WI38 (cell line): ENCODE results near the gene TNRC6B.

Source experiments
- H3K4me3 ChIP-seq: 2 replicates; pipeline ENCODE4 v1.5.1; 2011; ENCODE audit warnings: low read depth, mild to moderate bottlenecking, control low read depth, low read length
- TF ChIP-seq, protein P1 (sequence below): IDR thresholded peaks from 2 replicates; pipeline ENCODE4 v1.5.1; 2012; ENCODE audit warnings: low read depth, mild to moderate bottlenecking, control low read depth, low read length

The TNRC6B gene

DNA sequence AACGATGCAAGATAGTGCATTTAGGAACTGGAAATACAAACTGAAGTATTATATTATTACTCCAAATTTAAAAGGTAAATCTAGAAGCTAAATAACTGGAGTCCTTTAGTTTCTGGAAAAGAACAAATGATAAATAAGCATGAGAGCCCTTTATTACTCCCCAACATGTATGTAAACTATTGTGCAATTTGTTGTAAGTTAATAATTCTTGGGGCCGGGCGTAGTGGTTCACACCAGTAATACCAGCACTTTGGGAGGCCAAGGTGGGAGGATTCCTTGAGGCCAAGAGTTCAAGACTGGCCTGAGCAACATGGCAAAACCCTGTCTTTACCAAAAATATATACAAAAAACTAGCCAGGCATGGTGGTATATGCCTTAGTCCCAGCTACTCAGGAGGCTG, 203.7 kb downstream of the TNRC6B start:
- TF ChIP-seq, protein P1, sequence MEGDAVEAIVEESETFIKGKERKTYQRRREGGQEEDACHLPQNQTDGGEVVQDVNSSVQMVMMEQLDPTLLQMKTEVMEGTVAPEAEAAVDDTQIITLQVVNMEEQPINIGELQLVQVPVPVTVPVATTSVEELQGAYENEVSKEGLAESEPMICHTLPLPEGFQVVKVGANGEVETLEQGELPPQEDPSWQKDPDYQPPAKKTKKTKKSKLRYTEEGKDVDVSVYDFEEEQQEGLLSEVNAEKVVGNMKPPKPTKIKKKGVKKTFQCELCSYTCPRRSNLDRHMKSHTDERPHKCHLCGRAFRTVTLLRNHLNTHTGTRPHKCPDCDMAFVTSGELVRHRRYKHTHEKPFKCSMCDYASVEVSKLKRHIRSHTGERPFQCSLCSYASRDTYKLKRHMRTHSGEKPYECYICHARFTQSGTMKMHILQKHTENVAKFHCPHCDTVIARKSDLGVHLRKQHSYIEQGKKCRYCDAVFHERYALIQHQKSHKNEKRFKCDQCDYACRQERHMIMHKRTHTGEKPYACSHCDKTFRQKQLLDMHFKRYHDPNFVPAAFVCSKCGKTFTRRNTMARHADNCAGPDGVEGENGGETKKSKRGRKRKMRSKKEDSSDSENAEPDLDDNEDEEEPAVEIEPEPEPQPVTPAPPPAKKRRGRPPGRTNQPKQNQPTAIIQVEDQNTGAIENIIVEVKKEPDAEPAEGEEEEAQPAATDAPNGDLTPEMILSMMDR: no peak
- H3K4me3 ChIP-seq: no peak overlapping the region

DNA sequence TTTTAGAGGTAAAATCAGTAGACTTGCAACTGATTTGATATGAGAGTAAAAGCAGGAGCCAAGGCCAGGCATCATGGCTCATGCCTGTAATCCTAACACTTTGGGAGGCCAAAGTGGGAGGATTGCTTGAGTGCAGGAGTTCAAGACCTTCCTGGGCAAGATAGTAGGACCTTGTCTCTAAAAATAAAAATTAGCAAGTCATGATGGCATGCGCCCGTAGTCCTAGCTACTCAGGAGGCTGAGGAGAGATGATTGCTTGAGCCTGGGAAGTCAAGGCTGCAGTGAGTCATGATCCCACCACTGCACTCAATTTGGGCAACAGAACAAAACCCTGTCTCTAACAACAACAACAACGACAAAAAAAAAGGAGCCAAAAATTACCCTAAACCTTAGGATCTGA, 206.2 kb downstream of the TNRC6B start:
- TF ChIP-seq, protein P1: no peak
- H3K4me3 ChIP-seq: no peak overlapping the region

DNA sequence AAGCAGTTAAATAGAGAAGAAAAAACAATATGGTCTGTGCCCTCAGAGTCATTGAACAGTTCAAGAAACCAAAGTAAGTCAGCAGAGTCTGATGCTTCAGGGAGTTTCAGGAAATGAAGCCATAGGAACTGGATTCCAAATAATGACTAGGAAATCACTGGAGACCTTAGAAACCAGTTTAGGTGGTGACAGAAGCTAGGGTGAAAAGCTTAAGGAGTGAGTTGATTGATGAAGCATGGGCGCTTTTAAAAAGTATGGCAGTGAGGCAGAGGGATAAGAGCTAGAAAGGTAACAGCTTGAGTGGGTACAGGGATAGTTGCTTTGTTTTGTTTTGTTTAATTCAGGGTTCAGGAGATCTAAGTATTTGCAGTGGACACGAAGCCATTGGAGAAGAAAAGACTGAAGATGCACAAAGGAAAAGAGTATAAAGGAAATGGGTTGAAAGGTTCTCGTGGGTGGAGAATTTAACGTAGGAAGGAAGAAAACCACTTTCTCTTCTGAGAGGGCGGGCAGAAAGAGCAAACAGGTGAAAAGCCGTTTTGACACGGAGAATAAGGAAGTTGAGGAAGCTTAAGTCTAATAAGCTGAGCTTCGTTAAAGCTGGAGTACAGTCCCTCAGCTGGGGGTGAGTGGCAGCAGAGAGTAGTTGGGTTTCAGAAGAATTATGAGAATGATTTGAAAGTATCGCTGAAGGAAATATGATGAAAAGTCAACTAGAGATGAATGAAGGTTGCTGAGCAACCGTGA, 207.5 kb downstream of the TNRC6B start:
- no peak overlapping the region for H3K4me3 ChIP-seq
- TF ChIP-seq, protein P1: no peak
